ENCODE data around the gene ZMAT5. TPM values are rescaled to one million over a fixed set of nuclear protein-coding genes. Genes with fewer than 3 reads are reported as not detected.

The ZMAT5 gene
- 10.8 and 17.3 TPM in 2 replicates for total RNA-seq

GRCh38 chr22:29766632-29767170 is at the start of gene ZMAT5:
ZMAT5 (minus strand) TSS chr22:29767007; CDS start chr22:29748544, 18,463 bp downstream.

GRCh38 chr22:29767171-29768051 is 604 bp upstream of the ZMAT5 start, which contains the start of gene UQCR10:
UQCR10 (plus strand) TSS chr22:29767369; CDS start chr22:29767399, 30 bp downstream.

DNA sequence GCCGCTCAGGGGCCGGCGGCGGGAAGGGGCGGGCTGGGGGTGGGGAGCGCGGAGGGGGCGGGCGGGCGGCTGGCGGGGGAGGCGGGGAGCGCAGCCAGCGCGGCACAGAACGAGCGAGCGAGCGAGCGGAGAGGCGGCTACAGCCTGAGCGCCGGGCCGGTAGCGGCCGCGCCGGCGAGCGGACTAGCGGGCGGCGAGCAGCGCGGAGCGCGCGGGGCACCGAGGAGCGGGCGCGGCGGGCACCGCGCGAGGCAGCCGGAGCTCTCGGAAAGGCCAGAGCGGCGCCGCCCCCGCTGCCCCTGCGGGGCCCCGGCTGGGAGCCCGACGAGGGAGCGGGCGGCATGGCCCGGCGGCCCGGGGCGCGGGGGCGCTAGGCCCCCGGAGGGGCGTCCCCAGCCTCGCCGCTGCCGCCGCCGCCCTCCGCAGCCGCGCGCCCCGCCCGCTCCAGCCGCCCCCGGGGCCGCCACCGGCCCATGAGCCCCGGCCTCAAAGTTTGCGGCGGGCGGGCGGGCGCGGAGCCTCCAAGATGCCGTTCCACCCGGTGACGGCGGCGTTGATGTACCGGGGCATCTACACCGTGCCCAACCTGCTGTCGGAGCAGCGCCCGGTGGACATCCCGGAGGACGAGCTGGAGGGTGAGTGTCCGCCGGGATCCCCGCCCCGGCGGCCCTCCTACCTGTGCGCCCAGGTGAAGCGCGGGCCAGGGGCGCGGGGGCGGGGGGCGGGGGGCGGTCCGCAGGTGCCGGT is 46.7 kb downstream of the ZMAT5 start, which contains the start of gene CABP7:
Gene CABP7, plus strand, starts transcription at position 105 of the 747 bp plus-strand sequence. Its CDS starts 422 bp downstream, at position 527.

Small RNA genes lying within 50 kb of the gene (small RNA-seq; reads per million reads assigned to genes)
- gene AC004882.2 (not detected), gene RF00019 (not detected)

Other genes starting within 250 kb of the ZMAT5 start
- 59.9 and 65.0 TPM in 2 replicates for gene THOC5, start 213.2 kb downstream of the ZMAT5 start, total RNA-seq
- gene NIPSNAP1, start 185.9 kb downstream of the ZMAT5 start, total RNA-seq: 32.0 and 72.8 TPM in 2 replicates
- gene NF2, start 163.4 kb downstream of the ZMAT5 start, total RNA-seq: 164 and 209 TPM in 2 replicates
- not detected in 2 replicates for gene CABP7, start 47.0 kb downstream of the ZMAT5 start, total RNA-seq
- gene UQCR10, start 362 bp upstream of the ZMAT5 start, total RNA-seq: 43.4 and 55.5 TPM in 2 replicates
- gene ASCC2, start 71.3 kb upstream of the ZMAT5 start, total RNA-seq: 35.9 and 45.4 TPM in 2 replicates
- 36.5 and 36.9 TPM in 2 replicates for gene MTMR3, start 116.2 kb upstream of the ZMAT5 start, total RNA-seq